ENCODE measurements around the gene SLC7A7.
"Not testable (repeated sequence)": the region's sequence is repeated elsewhere in the genome, so short reads cannot be mapped to it uniquely, and the experiment has no call there.

Gene SLC7A7

DNA sequence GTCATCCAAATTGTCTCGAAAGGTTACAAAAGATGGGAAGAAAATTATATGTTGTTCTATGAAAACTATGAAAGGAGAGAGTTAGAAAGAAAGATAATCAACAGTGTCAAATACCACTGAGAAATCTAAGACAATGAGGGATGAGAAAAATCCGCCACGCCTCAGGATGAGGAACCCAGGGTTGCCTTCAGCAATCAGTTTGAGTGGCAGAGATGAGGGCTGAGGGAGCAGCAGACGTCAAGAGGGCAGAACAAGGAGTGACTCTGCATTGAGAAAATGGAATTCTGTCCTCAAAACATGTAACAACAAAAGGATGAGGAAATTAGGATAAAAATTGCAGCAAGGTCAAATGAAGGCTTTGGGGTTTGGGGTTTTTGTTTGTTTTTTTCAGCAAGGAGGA lies 67.0 kb downstream of the SLC7A7 start:
- no peak for DNase-seq

DNA sequence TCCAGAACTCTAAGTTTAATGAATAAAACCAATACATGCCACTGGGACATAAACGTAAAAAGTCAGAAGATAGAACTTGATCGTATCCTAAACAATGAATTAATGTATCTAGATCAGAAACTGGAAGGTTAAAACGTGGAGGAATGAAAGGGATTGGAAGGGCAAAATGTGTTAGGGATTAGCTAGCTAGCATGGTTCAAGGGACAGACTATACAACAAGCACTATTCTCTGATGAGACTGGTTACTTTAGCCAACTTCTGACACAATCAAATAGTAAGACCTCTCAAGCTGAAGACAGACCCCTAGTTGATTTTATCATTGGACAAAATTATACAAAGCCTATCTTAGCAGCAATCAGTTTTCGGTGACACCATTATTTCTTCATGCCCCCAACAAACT lies 67.5 kb downstream of the SLC7A7 start:
- no peak for DNase-seq

DNA sequence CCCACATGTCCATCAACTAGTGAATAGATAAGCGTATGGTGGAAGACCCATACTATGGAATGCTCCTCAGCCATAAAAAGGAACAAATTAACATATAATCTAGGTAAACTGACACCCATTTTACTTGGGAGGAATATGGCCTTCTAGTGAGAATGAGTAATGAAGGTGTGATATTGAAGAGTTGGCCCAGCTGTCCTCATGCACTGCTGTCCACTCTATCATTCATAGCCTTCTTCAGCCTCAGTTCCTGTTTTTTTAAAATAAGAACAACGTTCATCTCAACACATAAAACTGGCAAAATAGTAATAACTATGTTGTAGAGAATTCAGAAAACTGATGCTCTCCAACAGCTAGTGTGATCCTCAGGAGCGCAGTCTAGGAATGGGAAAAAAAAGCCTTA lies 75.2 kb downstream of the SLC7A7 start:
- DNase-seq = no peak

DNA sequence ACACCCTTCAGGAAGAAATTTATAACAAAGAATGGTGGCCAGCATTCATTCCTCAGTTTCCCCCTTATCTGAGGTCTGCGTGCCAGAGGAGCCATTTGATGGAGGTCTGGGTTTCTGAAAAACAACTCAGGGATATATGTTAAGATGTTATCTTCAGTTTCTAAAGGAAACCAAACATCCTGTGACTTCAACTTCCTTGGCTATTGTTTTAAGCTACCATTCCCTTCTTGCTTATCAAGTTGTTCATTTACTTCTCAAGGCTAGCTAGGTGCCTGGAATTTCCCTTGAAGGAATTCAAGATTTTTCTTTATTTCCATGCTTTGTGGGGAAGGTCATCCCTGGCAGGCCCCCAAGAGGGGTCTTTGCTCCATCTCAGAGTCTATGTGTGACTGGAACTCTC lies 75.8 kb downstream of the SLC7A7 start:
- no peak for DNase-seq

DNA sequence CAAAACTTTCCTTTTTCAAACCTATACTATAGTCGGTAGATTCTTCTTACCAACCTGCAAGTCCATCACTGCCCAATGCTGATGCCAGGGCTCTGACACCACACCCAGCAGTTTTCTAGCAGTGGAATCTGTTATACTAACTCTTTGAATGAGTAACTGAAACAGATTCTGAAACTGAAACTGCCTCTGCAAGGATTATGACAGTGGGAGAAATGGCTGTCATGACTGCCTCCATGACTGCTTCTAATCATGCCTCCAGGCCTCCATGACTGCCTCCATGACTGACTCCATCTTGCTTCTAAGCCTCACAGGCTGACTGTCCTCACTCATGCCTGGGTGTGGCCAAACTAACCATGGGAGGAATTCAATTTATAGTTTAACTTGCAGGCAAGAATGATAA lies 78.2 kb downstream of the SLC7A7 start:
- DNase-seq = no peak

DNA sequence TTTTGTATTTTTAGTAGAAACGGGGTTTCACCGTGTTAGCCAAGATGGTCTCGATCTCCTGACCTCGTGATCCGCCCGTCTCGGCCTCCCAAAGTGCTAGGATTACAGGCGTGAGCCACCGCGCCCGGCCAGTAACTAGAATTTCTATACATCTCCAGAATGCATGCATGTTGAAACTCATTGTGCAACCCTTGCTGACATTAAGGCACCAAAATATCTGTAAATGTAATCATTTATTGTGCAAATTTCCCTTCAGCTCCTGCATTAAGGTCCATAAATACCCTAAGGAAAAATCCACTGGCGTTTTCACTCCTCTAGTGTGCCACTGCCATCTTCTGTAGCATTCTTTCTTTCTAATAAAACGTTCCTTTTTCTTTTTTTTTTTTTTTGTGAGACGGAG lies 78.9 kb downstream of the SLC7A7 start:
- not testable (repeated sequence) for DNase-seq

DNA sequence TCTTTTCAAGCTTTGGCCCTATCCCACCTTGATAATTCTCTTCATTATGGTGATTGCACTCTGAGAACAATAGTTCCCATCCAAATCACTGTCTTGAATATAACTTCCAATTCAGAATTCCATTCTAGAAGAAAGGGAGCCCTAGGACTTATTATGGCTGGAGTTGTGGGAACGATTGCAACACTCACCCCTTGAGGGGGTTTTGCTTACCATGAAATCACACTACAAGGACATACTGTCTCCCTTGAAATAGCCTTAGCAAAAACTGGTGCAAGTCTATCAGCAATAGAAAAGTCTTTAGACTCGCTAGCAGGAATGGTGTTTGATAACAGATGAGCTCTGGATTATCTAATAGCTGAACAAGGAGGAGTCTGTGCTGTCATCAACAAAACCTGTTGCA lies 80.1 kb downstream of the SLC7A7 start:
- DNase-seq = no peak

DNA sequence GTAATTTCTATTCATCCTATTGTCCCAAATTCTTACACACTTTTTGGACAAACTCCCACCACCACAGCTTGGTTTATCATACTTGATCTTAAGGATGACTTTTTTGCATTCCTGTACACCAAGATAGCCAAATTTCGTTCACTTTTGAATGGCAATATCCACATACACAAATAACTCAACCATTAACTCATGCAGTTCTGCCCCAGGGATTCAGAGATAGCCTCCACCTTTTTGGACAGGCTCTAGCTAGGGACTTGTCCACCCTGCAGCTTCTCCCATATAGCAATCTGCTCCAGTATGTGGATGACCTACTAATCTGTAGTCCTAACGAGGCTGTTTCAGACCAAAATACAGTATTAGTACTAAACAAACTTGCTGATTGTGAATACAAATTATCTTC lies 81.4 kb downstream of the SLC7A7 start:
- no peak for DNase-seq

DNA sequence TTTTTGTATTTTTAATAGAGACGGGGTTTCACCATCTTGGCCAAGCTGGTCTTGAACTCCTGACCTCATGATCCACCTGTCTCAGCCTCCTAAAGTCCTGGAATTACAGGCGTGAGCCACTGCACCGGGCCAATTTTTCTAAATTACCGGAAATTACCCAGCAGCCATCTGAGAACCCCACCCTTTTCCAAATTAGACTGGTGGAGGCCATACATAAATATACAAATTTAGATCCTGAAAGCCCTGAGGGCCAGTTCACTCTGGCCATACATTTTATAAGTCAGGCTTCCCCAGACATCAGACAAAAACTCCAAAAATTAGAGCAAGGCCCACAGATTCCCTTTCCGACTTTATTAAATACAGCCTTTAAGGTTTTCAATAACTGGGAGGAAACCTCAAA lies 83.2 kb downstream of the SLC7A7 start:
- DNase-seq = not testable (repeated sequence)

DNA sequence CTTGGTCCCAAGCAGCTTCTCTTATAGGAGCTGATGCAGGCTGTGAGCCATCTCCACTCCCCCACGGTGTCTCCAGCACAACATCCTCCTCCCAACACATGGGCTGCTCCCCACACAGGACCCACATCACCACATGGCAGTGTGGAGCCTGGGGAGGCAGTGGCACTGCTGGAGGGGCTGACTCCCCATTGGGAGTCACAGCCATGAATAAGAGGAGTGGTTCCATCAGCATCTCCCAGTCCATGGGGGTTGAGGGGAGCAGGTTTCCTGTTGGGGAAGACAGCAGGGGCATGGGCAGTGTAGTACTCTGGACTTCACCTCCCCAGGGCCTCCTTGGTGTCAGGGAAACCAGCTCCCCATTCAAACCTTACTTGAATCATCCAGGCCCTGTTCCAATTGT lies 89.2 kb downstream of the SLC7A7 start:
- no peak for DNase-seq

DNA sequence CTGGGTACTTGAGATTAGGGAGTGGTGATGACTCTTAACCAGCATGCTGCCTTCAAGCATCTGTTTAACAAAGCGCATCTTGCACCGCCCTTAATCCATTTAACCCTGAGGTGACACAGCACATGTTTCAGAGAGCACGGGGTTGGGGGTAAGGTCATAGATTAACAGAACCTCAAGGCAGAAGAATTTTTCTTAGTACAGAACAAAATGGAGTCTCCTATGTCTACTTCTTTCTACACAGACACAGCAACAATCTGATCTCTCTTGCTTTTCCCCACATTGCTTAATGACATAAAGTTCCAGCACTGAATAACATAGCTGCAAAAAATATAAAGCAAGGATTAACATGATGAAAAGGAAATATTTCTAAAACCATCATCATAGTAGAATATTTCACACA lies 89.9 kb downstream of the SLC7A7 start:
- DNase-seq = not testable (repeated sequence)

DNA sequence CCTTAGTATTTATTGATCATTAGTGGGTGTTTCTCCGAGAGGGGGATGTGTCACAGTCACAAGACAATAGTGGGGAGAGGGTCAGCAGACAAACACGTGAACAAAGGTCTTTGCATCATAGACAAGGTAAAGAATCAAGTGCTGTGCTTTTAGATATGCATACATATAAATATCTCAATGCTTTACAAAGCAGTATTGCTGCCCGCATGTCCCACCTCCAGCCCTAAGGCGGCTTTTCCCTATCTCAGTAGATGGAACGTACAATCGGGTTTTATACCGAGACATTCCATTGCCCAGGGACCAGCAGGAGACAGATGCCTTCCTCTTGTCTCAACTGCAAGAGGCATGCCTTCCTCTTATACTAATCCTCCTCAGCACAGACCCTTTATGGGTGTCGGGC lies 90.4 kb downstream of the SLC7A7 start:
- not testable (repeated sequence) for DNase-seq

DNA sequence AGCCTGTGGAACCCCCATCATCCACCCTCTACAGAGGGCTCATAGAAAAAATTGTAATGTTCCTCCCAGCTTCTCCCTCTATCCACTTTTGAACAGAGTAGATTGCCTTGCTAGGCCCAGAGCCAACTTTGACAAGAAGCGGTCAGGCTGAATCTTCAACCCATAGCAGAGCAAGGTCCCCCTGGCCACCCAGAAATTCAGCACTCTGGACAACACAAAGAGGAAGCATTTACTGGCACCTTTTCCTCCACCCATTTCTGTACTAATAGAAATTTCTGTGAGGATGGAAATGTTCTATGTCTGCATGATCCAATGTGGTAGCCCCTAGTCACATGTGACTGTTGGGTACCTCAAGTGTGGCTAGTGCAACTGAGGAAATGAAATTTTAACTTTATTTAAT lies 91.4 kb downstream of the SLC7A7 start:
- no peak for DNase-seq
